GM12864 (cell line): ENCODE data around the gene RUBCNL.
A peak's percentile ranks its signal among the peaks of the same experiment; 100 is the strongest.

Source experiments
- DNase-seq: peaks from one replicate; pipeline ENCODE4 v3.0.0-alpha.2; 2011; ENCODE audit warnings: low read depth
- H3K4me3 ChIP-seq: 2 replicates; pipeline ENCODE4 v1.5.1; 2011; ENCODE audit warnings: mild to moderate bottlenecking, low read depth, low read length, control low read depth
- TF ChIP-seq, protein P1 (sequence below): IDR thresholded peaks from 2 replicates; pipeline ENCODE4 v1.5.1; 2011; ENCODE audit warnings: low read depth, mild to moderate bottlenecking, moderate library complexity, low read length, control low read depth, inconsistent platforms; ENCODE audit errors: missing control alignments

Gene RUBCNL

DNA sequence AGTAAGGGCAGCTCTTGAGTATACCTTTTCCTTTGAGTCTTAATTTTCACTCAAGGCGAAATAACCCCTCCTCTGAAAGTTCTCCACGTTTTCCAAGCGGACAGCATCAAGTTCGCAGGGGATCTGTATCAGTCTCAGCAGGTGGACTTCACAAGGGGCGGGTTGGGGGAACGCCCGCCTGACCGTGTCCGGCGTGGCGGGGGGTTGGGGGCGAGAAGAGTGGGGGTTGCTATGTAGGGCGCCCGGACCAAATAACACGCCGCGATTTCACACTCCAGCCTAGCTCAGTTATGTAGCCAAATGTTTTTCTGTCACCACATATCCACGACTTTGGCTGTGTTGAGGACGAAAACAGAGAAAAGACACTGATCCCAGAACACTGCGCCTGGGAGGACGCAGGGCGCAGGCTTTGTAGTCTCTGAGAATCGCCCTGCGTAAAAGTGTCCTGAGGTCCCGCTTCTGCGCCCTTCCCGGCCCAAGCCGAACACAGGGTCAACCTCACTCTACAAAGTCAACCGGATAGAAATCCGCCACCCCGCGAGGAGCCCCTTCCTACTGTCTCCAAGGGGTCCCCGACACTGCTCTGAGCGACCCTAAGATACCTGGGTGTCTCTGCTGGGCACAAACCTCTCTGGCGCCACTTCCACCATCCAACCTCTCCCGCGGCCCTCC is 524 bp downstream of the RUBCNL start:
- TF ChIP-seq, protein P1, sequence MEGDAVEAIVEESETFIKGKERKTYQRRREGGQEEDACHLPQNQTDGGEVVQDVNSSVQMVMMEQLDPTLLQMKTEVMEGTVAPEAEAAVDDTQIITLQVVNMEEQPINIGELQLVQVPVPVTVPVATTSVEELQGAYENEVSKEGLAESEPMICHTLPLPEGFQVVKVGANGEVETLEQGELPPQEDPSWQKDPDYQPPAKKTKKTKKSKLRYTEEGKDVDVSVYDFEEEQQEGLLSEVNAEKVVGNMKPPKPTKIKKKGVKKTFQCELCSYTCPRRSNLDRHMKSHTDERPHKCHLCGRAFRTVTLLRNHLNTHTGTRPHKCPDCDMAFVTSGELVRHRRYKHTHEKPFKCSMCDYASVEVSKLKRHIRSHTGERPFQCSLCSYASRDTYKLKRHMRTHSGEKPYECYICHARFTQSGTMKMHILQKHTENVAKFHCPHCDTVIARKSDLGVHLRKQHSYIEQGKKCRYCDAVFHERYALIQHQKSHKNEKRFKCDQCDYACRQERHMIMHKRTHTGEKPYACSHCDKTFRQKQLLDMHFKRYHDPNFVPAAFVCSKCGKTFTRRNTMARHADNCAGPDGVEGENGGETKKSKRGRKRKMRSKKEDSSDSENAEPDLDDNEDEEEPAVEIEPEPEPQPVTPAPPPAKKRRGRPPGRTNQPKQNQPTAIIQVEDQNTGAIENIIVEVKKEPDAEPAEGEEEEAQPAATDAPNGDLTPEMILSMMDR = no peak
- peak overlapping the region; percentile 57 for H3K4me3 ChIP-seq
- DNase-seq = no peak

DNA sequence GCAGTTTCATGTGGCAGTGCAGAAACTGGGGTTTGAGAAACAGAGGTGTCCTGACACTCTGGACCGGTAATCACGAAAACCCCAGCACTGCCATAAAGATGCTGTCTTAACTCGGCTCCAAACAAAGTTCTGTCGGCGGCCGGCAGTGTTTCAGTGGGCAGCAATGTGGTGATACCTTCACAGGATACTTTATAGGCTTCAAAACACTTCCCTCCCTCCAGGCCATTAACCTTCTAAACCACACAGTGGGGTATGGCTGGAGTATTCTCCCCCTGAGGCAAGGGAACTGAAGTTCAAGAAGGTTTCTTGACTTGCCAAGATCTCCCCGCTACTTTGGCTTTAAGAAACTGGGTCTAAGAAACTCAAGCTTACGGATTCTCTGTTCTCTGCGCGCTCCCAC is 1.1 kb downstream of the RUBCNL start:
- TF ChIP-seq, protein P1 = no peak
- H3K4me3 ChIP-seq = peak overlapping the region; percentile 57
- DNase-seq = no peak

DNA sequence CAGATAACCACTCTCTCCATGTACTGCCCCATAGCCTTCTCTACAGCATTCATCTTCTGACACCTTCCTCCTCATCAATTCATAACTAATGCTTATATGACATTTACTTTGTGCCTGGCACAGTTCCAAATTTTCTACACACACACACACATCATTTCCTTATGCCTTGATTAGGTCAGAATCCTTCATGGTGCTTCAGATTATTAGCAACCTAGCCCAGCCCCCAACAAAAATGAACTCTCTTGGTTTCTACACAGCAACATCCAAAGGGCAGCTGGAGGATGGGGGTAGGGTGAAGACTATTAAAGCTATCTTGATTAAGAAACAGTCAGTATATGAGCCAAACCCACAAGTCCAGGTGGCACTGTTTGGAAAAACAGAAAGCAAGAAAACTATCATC is 3.7 kb downstream of the RUBCNL start:
- H3K4me3 ChIP-seq = peak overlapping the region; percentile 31; the same call in 1 of the 2 replicates
- DNase-seq = no peak

DNA sequence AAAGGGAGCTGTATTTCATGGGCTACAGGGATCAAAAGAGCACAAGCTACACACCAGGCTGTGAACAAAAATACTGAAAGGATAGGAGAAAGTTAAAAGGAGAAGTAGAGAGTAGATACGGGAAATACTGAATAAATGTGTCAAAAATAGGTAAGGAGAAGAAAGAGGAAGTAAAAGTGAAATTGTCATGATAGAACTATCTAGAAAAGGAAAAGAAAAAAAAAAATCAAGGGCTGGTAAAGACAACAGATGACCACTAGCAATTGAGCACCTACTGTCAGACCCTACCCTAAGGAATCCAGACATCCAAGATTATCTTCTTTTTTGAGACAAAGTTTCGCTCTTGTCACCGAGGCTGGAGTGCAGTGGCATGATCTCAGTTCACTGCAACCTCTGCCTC is 4.8 kb downstream of the RUBCNL start:
- DNase-seq = no peak
- TF ChIP-seq, protein P1 = no peak
- peak overlapping the region; percentile 27 for H3K4me3 ChIP-seq

More for the DNA sequence above, 3.7 kb downstream of the RUBCNL start:
- TF ChIP-seq, protein P1 = no peak

- no peak for DNase-seq
- TF ChIP-seq, protein P1 = no peak
- no peak overlapping the region for H3K4me3 ChIP-seq
These were observed 6.8 kb downstream of the RUBCNL start for GRCh38 chr13:46380242-46380641.

- DNase-seq = no peak
- TF ChIP-seq, protein P1 = no peak
- H3K4me3 ChIP-seq = no peak overlapping the region
These were observed 7.4 kb downstream of the RUBCNL start for GRCh38 chr13:46379611-46380010.

GRCh38 chr13:46378411-46378810 is 8.6 kb downstream of the RUBCNL start:
- no peak overlapping the region for H3K4me3 ChIP-seq
- no peak for DNase-seq
- TF ChIP-seq, protein P1 = no peak
